ENCODE results near the gene PERM1.
"Not testable (repeated sequence)": the region's sequence is repeated elsewhere in the genome, so short reads cannot be mapped to it uniquely, and the experiment has no call there.

PERM1 gene

GRCh38 chr1:981955-982558 is at the start of gene PERM1:
Gene PERM1 (minus strand): TSS chr1:982093. CDS start chr1:981029, 1,064 bp downstream.
- no peak for DNase-seq

- not testable (repeated sequence) for DNase-seq
These were observed 49.2 kb upstream of the PERM1 start for GRCh38 chr1:1030867-1031658.

GRCh38 chr1:1027791-1028190 is 45.9 kb upstream of the PERM1 start:
- no peak for DNase-seq

DNA sequence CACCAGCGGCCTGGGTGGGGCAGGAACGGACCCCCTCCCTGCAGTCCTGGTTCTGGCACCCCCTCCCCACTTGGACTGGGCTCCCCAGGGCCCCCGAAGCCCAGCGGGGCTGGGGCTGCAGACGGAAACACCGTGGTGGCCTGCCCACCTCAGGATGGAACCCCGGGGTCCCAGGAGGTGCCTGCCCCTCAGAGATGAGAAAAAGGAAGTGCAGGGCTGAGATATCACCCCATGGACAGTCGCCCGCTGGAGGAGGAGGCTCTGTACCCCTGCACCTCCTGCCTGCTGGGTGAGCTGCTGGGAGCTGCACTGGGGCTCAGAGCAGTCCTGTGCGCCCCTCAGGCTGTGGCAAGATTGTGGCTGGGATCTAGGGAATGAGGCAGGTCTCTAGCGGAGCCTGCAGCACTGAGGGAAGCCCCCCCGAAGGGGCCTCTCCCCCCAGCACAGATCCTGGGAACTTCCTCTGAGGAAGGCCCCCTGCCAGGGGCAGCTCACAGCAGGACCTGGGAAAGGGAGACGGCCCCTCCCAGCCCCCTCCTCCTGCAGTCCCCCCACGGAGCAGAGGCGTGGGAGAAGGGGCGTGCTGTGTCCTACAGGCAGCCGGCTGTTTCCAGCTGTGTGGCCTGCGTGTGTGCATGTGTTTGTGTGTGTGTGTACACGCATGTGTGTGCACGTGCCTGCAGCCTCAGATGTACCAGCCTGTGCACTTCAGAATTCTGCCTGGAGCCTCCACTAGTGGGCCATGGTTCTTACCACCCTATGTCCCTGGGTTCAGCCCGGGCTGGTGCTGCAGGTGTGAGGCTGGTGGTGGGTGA is 44.9 kb upstream of the PERM1 start:
- DNase-seq: no peak

DNA sequence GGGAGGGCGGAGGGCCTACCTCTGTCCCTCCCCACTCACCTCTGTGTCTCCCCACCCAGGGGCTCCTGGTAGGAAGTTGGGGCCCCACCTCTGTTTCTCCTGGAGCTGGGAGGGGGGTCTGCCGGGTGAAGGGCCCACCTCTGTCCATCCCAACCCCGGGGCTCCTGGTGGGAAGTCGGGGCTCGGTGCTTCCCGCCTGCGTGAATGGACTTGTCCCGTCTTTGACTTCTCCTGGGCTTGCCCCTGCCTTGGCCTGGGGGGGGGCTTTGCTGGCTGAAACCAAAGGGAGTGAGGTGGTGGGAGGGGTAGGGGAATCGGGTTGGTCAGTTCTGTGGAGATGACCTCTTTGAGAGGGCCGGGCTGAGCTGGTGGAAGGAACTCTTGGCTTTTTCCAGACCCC is 43.8 kb upstream of the PERM1 start:
- DNase-seq: no peak

DNA sequence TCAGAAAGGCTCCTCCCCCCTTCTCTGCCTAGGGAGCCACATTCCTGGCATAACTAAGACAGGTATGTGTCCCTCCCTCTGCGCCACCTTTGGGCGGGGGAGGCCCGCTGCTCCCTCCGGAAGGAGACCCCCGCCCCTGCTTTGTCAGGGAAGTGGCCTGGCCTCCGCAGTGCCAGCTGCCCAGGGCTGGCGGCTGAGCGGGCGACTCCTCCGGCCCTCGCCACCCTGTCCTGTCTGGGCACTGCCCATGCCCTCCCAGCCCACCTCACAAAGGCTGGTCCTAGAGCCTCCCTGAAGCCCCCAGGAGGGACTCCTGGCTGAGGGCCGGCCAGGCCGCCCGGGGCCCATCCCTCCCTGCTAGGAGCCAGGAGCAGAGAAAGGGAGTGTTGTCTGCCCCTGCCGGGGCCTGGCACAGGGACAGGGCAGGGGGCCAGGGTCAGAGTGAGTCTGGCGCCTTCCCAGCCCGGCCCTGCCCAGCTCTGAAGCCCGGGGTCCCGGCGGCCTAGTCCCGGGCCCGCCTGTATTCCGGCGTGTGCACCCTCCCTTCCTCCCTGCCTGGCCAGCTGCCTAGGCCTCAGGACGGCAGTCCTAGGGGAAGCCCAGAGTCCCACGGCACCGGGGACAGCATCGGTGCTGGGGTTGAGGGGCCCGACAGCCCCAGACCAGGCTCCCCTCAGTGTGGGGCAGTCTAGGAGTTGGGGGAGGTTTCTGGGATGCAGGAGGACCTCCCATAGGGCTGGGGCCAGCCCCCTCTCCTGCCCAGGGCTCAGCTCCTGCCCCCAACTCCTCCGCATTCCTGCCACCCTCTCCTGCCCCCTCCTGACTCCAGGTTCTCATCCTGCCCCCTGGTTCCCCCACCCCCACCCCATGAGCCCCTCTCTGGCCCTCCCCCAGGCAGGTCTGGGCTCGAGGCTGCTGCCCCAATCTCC is 43.1 kb upstream of the PERM1 start:
- no peak for DNase-seq

GRCh38 chr1:1024149-1024770 is 42.4 kb upstream of the PERM1 start:
- DNase-seq: no peak

- no peak for DNase-seq
These were observed 41.8 kb upstream of the PERM1 start for GRCh38 chr1:1023700-1024099.

- no peak for DNase-seq
These were observed 40.6 kb upstream of the PERM1 start for GRCh38 chr1:1022302-1023009.

GRCh38 chr1:1021920-1022259 is 40.0 kb upstream of the PERM1 start:
- no peak for DNase-seq

GRCh38 chr1:1021010-1021919 is 39.4 kb upstream of the PERM1 start:
- no peak for DNase-seq

- DNase-seq: no peak
These were observed 38.6 kb upstream of the PERM1 start for GRCh38 chr1:1020415-1021009.

- DNase-seq: no peak
These were observed 38.1 kb upstream of the PERM1 start, which contains the start of gene AGRN for GRCh38 chr1:1020000-1020404. Gene AGRN (plus strand): TSS chr1:1020120. CDS start chr1:1020173, 53 bp downstream.

DNA sequence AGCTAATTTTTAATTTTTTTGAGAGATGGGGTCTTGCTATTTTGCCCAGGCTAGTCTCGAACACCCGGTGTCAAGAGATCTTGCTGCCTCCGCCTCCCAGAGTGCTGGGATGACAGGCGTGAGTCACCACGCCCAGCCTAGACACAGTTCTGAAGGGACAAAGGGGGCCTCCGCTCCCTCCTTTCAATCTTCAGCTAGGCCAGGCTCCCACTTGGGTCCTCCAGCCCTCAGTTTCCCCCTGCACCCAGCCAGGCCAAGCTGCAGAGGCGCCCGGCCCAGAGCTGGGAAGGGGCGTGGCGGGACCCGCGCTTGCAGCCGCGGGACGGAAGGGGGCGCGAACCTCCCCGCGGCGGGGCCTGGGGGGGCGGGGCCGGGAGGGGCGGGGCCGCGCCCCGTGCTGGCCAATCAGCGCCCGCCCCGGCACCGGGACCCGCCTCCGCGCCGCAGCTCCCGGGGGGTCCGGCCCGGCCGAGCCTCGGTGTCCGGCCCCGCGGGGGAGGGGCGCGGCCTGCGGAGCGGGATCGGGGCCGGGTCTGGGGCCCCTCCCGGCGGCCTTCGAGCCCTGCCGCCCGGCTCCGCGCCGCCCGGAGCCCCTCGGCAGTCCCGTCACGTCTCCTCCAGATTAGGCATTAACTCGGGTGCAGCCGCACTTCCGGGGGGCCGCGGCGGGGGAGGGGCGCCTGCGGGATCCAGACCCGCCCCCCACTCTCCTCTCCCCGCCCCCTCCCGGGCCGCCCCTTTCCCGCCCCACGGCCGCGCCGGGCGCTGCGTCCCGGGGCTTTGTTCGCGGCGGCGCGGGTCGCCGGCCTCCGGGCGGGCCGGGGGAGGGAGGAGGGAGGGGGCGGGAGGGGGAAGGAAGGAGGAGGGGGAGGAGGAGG is 37.5 kb upstream of the PERM1 start:
- DNase-seq: no peak

DNA sequence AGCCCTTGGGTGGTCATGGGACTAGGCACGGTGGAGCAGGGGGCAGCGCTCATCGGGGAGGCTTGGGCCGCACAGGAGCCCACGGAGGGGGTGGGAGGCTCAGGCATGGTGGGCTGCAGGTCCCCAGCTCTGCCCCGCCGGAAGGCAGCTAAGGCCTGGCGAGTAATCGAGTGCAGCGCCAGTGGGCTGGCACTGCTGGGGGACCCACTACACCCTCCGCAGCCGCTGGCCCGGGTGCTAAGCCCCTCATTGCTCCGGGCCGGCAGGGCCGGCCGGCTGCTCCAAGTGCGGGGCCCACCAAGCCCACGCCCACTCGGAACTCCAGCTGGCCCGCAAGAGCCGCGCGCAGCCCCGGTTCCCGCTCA is 36.4 kb upstream of the PERM1 start:
- DNase-seq: not testable (repeated sequence)

- DNase-seq: not testable (repeated sequence)
These were observed 35.8 kb upstream of the PERM1 start for GRCh38 chr1:1017397-1018320.

DNA sequence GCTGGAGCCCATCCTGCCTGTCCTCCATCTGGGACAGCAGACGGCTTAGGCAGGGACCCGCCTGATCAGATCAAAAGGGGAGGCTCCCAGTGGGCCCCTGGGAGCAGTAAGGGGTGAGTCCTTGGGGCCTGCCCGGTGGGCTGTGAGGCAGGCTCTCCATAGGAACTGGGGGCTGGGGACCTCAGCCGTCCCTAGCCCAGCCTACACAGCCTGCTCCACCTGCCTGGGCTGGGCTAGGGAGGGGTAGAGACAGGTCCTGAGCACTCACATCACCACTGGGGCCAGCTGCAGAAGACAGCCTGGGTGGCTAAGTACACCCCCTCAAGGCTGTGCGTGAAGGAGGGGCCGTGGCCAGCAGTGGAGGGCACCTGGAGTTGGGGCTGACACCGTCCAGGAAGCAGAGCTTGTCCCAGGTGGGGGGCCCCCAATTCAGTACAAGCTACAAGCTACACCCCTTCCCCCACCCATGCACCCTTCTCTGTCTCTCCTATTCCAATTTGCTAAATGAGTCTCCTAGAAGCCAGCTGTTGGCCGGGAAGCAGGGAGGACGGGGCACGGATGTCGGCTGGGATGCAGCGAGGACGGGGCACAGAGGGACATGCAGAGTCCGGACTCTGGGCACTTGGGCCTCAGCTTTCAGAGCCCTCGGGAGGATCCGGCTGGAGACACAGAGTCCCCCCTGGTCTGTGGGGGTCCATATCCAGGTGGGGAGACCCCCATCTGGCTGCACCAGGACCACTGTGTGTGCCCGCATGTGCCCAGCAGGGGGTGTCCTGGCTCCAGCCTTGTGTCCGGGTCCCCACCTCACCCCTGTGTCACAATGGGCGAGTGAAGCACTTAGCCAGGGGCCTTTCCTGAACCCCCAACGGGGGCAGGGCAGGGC is 33.1 kb upstream of the PERM1 start:
- no peak for DNase-seq

Data from NCI-H524 treated with DMSO at 0.1 percent for 48 hours (cell line).